HG03097 (cell line): ENCODE data around the gene ZSCAN21.
A peak's percentile ranks its signal among the peaks of the same experiment; 100 is the strongest.
"Not testable (repeated sequence)": the region's sequence is repeated elsewhere in the genome, so short reads cannot be mapped to it uniquely, and the experiment has no call there.

Source experiments
- ATAC-seq: cut with Tn5 transposase; IDR thresholded peaks from one replicate; pipeline ENCODE4 v1.9.1; 2021; ENCODE audit not compliant: unreplicated experiment, low FRiP score

Gene ZSCAN21

GRCh38 chr7:100049441-100050291, at the start of gene ZSCAN21:
Gene ZSCAN21, plus strand, starts transcription at chr7:100049774. Its CDS starts 7,233 bp downstream, at chr7:100057007.
- ATAC-seq: peak; percentile 60

DNA sequence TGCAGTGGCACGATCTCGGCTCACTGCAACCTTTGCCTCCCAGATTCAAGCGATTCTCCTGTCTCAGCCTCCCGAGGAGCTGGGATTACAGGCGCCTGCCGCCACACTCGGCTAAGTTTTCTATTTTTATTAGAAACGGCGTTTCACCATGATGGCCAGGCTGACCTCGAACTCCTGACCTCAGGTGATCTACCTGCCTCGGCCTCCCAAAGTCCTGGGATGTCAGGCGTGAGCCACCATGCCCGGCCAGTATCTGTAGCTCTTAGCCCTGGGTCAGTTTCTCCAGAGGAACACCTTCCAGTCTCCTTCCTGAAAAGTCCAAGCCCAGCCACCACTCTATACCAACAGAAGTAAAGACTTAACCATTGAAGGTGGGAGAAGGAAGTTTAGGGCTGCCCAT, 49.3 kb upstream of the ZSCAN21 start:
- ATAC-seq: no peak

DNA sequence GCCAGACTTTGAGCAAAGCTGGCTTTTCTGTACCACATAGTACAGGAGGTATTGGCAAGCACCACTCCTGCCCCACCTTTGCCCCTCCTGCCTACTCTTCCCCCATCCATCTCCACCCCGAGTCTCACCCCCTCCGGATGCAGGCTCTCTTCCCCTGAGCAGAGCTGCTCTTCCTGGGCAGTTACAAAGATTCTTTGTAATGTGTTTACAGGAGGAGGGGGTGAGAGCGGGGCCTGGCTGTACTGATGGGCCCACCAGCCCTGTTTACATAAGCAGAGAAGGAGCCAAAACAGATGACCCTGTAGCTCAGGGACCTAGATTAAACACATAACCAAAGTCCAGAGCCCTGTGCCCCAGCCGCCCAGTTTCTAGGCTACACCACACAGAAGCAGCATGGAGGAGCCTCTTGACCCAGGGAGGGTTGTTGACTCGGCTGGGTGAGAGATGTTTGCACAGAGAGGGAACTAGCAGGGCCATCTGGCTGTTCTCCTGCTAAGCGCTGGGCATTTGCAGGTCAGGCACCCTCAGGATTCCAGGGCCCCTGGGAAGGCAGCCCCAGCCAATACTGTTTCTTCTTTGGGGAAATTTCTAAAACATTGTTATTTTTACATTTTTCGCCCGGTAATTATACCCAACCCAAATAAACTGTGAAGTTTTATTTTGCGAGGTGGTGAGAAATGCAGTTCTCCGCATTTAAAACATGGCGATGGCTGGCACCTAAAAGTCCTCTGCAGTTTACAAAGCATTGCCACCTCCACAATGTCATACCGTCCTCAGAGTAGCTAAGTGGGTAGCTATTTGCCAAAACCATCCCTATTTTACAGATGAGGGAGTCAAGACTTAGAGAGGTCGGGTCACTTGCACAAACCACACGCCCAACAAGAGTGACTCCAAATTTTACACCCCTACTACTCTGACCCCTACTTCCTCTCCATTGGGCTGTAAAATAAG, 45.6 kb upstream of the ZSCAN21 start:
- ATAC-seq: no peak

- ATAC-seq: no peak
Observed at GRCh38 chr7:100007887-100008286, 41.7 kb upstream of the ZSCAN21 start.

DNA sequence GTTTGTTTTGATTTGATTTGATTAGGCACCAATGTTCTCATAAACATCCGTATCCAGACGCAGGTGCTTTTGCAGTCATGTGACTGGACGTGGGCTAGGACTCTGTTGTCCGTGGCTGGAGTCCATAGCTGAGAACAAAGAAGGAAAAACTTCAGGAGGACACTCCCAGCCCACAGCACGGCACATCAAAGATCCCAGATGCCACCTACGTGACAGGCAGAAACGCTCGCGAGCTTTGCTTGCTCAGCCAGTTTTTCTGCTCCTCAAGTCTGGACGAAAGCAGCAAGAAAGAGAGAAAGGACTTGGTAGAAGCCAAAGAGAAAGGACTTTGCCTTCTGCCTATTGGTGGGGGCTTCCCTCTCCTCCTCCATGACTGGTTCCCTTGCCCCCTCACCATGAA, 41.0 kb upstream of the ZSCAN21 start:
- no peak for ATAC-seq

DNA sequence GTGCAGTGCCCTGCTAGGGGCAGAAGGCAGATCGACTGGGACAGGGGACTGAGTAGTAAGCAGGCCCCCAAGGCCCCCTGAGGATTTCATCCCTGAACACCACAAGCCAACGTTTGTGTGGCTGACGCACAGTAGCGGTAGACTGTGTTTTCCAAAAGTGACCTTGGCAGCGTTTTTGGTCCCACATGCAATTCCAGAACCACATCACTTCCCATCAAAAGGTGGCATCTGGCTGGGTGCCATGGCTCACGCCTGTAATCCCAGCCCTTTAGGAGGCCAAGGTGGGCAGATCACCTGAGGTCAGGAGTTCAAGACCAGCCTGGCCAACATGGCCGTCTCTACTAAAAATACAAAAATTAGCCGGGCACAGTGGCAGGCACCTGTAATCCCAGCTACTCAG, 39.6 kb upstream of the ZSCAN21 start:
- not testable (repeated sequence) for ATAC-seq

DNA sequence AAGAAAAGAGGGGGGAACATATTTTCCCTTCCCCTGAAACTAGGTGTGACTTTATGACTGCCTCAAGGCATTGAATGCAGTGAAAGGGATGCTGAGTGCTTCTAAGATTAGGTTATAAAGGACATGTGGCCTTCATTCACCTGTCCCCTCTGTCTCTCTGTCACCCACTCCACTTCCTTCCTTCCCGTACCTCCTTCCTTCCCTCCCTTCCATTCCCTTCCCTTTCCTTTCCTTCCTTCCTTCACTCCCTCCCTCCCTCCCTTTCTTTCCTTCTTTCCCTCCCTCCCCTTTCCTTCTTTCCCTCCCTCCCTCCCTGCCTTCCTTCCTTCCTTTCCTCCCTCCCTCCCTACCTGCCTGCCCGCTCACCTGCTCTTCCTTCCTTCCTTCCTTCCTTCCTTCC, 38.7 kb upstream of the ZSCAN21 start:
- no peak for ATAC-seq

GRCh38 chr7:100011516-100011915, 38.1 kb upstream of the ZSCAN21 start:
- ATAC-seq: no peak

- ATAC-seq: not testable (repeated sequence)
Observed at GRCh38 chr7:100012385-100013327, 36.9 kb upstream of the ZSCAN21 start.

DNA sequence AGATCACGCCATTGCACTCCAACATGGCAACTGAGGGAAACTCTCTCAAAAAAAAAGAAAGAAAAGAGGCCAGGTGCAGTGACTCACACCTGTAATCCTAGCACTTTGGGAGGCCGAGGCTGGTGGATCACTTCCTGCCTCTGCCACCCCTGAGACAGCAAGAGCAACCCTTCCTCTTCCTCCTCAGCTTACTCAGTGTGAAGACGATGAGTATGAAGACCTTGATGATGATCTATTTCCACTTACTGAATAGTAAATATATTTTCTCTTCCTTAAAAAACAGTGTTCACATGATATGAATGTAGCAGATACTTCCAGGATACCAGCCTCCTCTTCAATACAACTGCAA, 36.3 kb upstream of the ZSCAN21 start:
- ATAC-seq: no peak

GRCh38 chr7:100015232-100016214, 34.1 kb upstream of the ZSCAN21 start, which contains the start of gene ZKSCAN1:
Gene ZKSCAN1, plus strand, starts transcription at chr7:100015596. Its CDS starts 7,911 bp downstream, at chr7:100023507.
- peak; percentile 94 for ATAC-seq

- no peak for ATAC-seq
Observed at GRCh38 chr7:100016215-100016901, 33.2 kb upstream of the ZSCAN21 start.

- no peak for ATAC-seq
Observed at GRCh38 chr7:100017300-100017699, 32.3 kb upstream of the ZSCAN21 start.

DNA sequence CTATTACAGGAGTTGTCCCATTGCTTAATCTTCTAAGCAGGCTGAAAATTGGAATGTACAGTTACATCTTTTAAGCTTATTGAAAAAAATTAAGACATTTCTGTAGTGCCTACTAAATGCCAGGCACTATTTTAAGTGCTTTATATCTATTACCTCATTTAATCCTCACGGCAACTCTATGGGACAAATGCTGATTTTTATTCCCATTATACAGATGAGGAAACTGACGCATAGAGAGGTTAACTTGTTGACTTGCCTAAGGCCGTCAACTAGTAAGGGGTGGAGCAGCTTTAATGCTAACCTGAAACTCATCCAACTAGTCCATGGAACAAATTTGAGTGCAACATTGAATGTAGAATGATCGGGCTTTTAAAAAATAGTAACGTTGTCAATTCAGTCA, 31.7 kb upstream of the ZSCAN21 start:
- ATAC-seq: no peak

DNA sequence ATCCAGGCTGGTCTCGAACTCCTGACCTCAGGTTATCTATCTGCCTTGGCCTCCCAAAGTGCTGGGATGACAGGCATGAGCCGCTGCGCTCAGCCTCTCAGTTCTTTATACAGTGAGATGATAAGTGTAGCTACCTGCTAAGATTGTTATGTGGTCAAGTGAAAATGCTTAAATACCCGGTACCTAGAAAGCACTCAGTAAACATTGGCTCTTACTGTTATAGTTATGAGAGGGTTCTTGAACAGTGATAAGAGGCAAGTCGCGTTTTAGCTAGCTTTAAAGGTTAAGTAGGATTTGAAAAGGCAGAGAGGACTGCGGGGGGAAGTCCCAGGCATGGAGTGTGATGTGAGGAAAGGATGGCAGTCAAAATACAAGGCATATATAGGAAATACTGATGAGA, 29.7 kb upstream of the ZSCAN21 start:
- no peak for ATAC-seq

- no peak for ATAC-seq
Observed at GRCh38 chr7:100021297-100021696, 28.3 kb upstream of the ZSCAN21 start.

- no peak for ATAC-seq
Observed at GRCh38 chr7:100022621-100023020, 27.0 kb upstream of the ZSCAN21 start.

GRCh38 chr7:100023526-100023925, 26.0 kb upstream of the ZSCAN21 start:
- no peak for ATAC-seq
